ENCODE measurements around the gene ENOX1. TPM values are rescaled to one million over a fixed set of nuclear protein-coding genes. Genes with fewer than 3 reads are reported as not detected.

The ENOX1 gene
- total and polyA plus RNA-seq, 2 donors (not counting 3 experiments of a cell fraction or from before 2014, with no cell fraction given), result 0.17 to 0.97 TPM

DNA sequence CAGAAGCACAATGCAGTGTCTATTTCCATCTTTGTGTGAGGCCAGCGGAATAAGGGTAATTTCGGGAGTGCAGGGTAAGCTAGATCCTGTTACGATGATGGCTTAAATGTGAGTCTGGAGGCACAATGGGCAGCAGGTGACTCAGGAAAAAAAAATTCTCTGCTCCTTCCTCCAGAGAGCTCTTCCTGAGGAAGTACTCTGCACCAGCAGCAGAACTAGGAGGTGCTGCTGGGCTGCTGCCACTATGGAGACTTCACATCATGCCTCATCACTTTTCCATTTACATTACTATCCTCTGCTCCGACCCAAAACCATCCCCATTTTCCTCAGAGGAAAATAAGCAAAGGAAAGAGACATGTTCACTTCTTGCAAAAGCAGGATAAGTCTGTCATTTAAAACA, 481.4 kb downstream of the ENOX1 start:
- Histone ChIP-seq H3K27me3 (ENCODE audit: control insufficient read depth in 2 of 2, insufficient read depth in 2 of 2, low read length in 2 of 2) (no peaks in the 10 kb centered on the region), H3K79me2 (ENCODE audit: control insufficient read depth, insufficient read depth, low read length) (no peaks in the 10 kb centered on the region), H4K20me1 (replicated peaks; ENCODE audit: control insufficient read depth, extremely low read depth, insufficient read depth, low read length) (no peaks in the 10 kb centered on the region), H3K9me1 (replicated peaks; ENCODE audit: control insufficient read depth, extremely low read depth, insufficient read depth, low read length) (no peaks in the 10 kb centered on the region), H3K9ac (replicated peaks; ENCODE audit: extremely low read depth, insufficient read depth, low read length) (no peak overlapping the region), H3K4me2 (ENCODE audit: insufficient read depth, low read length) (peak overlapping the region; percentile 62), H3K4me1 (ENCODE audit: control insufficient read depth, extremely low read depth, insufficient read depth, low read length) (peaks cover 45% of the 10 kb centered on the region), H3K36me3 (ENCODE audit: control insufficient read depth in 2 of 2, extremely low read depth in 1 of 2, insufficient read depth in 2 of 2, low read length in 2 of 2) (no peaks in the 10 kb centered on the region), H3K27ac (ENCODE audit: insufficient read depth, low read depth, low read length) (peak overlapping the region; percentile 15), H3K4me3 (replicated peaks in 1 of 3; ENCODE audit: insufficient read depth in 1 of 3, low read depth in 1 of 3, low read length in 3 of 3) (no peak overlapping the region), H2AFZ (ENCODE audit: low read depth, low read length) (no peak overlapping the region), H3K9me3 (replicated peaks; ENCODE audit: control insufficient read depth, insufficient read depth, low read length) (no peaks in the 10 kb centered on the region)
- dilution Hi-C loops (cut with MboI; ENCODE audit: extremely low pct_ligation_motif_present, low sequenced_read_pairs) (no loop called here), intact Hi-C loops (cut with micrococcal nuclease) (loop anchor here (2.0 to 10.0 kb wide), 2 partner anchors 59 to 341 kb away; no protein-coding TSS in a partner anchor)
- FAIRE-seq (peak; percentile 74), DNase-seq (ENCODE audit: low read depth, low spot score) (peak; percentile 46)
- ChIA-PET CTCF (interaction anchor here (0.6 to 2.5 kb wide), 12 partner anchors 12 to 499 kb away, joined by 3 to 11 read pairs (median 3); no protein-coding TSS in a partner anchor), POLR2A (no interaction called here)
- BruUV-seq (replicated peaks), result no TSS peak
- TF ChIP-seq GATA2 (IDR thresholded peaks at IDR 0.05; ENCODE audit: insufficient read depth, insufficient read length, low read depth, low read length) (no peak), MAX (IDR thresholded peaks at IDR 0.05; ENCODE audit: insufficient read depth, insufficient read length) (no peak), MYC (IDR thresholded peaks at IDR 0.05; ENCODE audit: low read depth, low read length) (no peak), FOS (IDR thresholded peaks at IDR 0.05; ENCODE audit: borderline replicate concordance, insufficient read depth, low read length) (no peak), POLR2A (IDR thresholded peaks at IDR 0.05; ENCODE audit: low read depth, low read length) (no peak), EZH2 (IDR thresholded peaks at IDR 0.05; ENCODE audit: borderline replicate concordance, low read depth, low read length, severe bottlenecking) (no peak), POLR2AphosphoS5 (IDR thresholded peaks at IDR 0.05; ENCODE audit: insufficient read depth, low read depth, low read length) (no peak), CTCF (IDR thresholded peaks at IDR 0.05; ENCODE audit: extremely low read depth in 1 of 2, insufficient read depth in 1 of 2, low read depth in 1 of 2, low read length in 2 of 2) (no peak), JUN (IDR thresholded peaks at IDR 0.05; ENCODE audit: borderline replicate concordance, insufficient read depth, insufficient read length, low read depth) (no peak)
